SK-N-SH (cell line): Measurements from ENCODE around the gene ACVR2B.

Experiments
- CTCF ChIP-seq: fragments of 200-600 bp; sonication (generic); IDR thresholded peaks from 2 replicates; pipeline ENCODE4 v1.6.1; 2017; ENCODE audit warnings: antibody characterized with exemption, mild to moderate bottlenecking, moderate library complexity
- ELF1 ChIP-seq: IDR thresholded peaks from 2 replicates; pipeline ENCODE4 v1.4.0; 2012
- EP300 ChIP-seq, 2 experiments: IDR thresholded peaks; 2 replicates each; pipeline versions ENCODE4 v1.4.0 to v1.6.1; 2012; ENCODE audit warnings: borderline replicate concordance in 1 of 2, low read depth in 1 of 2, low read length in 1 of 2
- FOXJ3 ChIP-seq: sonication (generic); formaldehyde crosslinking; IDR thresholded peaks from 2 replicates; pipeline ENCODE4 v1.5.1; 2020; ENCODE audit warnings: mild to moderate bottlenecking, missing genetic modification reagents
- FOXM1 ChIP-seq: IDR thresholded peaks from 2 replicates; pipeline ENCODE4 v1.4.0; 2012; ENCODE audit warnings: low read depth, mild to moderate bottlenecking
- MAX ChIP-seq: IDR thresholded peaks from 2 replicates; pipeline ENCODE4 v1.4.0; 2012; ENCODE audit warnings: low read depth
- MXI1 ChIP-seq: IDR thresholded peaks from 2 replicates; pipeline ENCODE4 v1.6.1; 2012; ENCODE audit warnings: mild to moderate bottlenecking, low read depth, low read length, improper control_type of control experiment
- POLR2AphosphoS5 ChIP-seq: IDR thresholded peaks from 2 replicates; pipeline ENCODE4 v1.6.1; 2012; ENCODE audit warnings: low read depth, low read length
- RFX5 ChIP-seq: IDR thresholded peaks from 2 replicates; pipeline ENCODE4 v1.6.1; 2012; ENCODE audit warnings: mild to moderate bottlenecking, improper control_type of control experiment, low read length
- SIN3A ChIP-seq: IDR thresholded peaks from 2 replicates; pipeline ENCODE4 v1.6.1; 2012; ENCODE audit warnings: low read depth, mild to moderate bottlenecking, low read length, moderate library complexity, borderline replicate concordance
- SMC3 ChIP-seq: IDR thresholded peaks from 2 replicates; pipeline ENCODE4 v1.6.1; 2012; ENCODE audit warnings: low read depth, low read length, improper control_type of control experiment
- USF2 ChIP-seq: fragments of 150-350 bp; IDR thresholded peaks from 2 replicates; pipeline ENCODE4 v1.6.1; 2017; ENCODE audit warnings: antibody characterized with exemption, low read length, low read depth, borderline replicate concordance
- YY1 ChIP-seq: IDR thresholded peaks from 2 replicates; pipeline ENCODE4 v1.4.0; 2012; ENCODE audit warnings: low read depth, mild to moderate bottlenecking
- TF ChIP-seq, protein P1 (sequence below): IDR thresholded peaks from 2 replicates; pipeline ENCODE4 v1.6.1; 2012; ENCODE audit warnings: mild to moderate bottlenecking, low read depth, low read length, moderate library complexity

DNA sequence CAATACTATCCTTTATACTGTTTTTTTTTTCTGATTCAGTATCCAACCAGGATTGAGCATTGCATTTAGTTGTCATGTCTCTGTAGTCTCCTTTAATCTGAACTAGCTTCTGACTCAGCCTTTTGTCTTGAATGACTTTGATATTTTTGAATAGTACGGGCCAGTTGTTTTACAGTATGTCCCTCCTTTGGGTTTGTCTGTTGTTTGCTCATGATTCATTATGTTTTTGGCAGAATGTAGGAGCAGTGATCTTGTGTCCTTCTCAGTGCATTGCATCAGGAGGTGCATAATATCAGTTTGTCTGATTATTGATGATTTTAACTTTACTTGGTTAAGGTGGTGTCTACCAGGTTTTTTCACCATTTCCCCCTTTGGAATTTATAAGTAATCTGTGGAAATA, 63.0 kb downstream of the ACVR2B start:
- no peak for TF ChIP-seq FOXJ3 (CRISPR knock-in tag)
- no peak for TF ChIP-seq CTCF
- TF ChIP-seq, protein P1, sequence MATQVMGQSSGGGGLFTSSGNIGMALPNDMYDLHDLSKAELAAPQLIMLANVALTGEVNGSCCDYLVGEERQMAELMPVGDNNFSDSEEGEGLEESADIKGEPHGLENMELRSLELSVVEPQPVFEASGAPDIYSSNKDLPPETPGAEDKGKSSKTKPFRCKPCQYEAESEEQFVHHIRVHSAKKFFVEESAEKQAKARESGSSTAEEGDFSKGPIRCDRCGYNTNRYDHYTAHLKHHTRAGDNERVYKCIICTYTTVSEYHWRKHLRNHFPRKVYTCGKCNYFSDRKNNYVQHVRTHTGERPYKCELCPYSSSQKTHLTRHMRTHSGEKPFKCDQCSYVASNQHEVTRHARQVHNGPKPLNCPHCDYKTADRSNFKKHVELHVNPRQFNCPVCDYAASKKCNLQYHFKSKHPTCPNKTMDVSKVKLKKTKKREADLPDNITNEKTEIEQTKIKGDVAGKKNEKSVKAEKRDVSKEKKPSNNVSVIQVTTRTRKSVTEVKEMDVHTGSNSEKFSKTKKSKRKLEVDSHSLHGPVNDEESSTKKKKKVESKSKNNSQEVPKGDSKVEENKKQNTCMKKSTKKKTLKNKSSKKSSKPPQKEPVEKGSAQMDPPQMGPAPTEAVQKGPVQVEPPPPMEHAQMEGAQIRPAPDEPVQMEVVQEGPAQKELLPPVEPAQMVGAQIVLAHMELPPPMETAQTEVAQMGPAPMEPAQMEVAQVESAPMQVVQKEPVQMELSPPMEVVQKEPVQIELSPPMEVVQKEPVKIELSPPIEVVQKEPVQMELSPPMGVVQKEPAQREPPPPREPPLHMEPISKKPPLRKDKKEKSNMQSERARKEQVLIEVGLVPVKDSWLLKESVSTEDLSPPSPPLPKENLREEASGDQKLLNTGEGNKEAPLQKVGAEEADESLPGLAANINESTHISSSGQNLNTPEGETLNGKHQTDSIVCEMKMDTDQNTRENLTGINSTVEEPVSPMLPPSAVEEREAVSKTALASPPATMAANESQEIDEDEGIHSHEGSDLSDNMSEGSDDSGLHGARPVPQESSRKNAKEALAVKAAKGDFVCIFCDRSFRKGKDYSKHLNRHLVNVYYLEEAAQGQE: no peak
- no peak for TF ChIP-seq EP300 (IDR thresholded peaks at IDR 0.05; ENCODE audit: borderline replicate concordance in 1 of 2, low read depth in 1 of 2, low read length in 1 of 2)
- TF ChIP-seq POLR2AphosphoS5: no peak
- no peak for TF ChIP-seq ELF1
- TF ChIP-seq SMC3: no peak
- no peak for TF ChIP-seq RFX5
- no peak for TF ChIP-seq FOXM1
- no peak for TF ChIP-seq SIN3A
- no peak for TF ChIP-seq YY1
- TF ChIP-seq MAX: no peak
- TF ChIP-seq MXI1: no peak
- TF ChIP-seq USF2: no peak
